ENCODE measurements around the gene ZNF735. TPM values are rescaled to one million over a fixed set of nuclear protein-coding genes. Genes with fewer than 3 reads are reported as not detected.

The ZNF735 gene
- total and polyA plus RNA-seq, 2 of the 8 experiments (the other 6 are each of a cell fraction or from before 2014, with no cell fraction given), result not detected

GRCh38 chr7:64180989-64181388 is 26.0 kb upstream of the ZNF735 start (continued):
- TF ChIP-seq, protein P1, sequence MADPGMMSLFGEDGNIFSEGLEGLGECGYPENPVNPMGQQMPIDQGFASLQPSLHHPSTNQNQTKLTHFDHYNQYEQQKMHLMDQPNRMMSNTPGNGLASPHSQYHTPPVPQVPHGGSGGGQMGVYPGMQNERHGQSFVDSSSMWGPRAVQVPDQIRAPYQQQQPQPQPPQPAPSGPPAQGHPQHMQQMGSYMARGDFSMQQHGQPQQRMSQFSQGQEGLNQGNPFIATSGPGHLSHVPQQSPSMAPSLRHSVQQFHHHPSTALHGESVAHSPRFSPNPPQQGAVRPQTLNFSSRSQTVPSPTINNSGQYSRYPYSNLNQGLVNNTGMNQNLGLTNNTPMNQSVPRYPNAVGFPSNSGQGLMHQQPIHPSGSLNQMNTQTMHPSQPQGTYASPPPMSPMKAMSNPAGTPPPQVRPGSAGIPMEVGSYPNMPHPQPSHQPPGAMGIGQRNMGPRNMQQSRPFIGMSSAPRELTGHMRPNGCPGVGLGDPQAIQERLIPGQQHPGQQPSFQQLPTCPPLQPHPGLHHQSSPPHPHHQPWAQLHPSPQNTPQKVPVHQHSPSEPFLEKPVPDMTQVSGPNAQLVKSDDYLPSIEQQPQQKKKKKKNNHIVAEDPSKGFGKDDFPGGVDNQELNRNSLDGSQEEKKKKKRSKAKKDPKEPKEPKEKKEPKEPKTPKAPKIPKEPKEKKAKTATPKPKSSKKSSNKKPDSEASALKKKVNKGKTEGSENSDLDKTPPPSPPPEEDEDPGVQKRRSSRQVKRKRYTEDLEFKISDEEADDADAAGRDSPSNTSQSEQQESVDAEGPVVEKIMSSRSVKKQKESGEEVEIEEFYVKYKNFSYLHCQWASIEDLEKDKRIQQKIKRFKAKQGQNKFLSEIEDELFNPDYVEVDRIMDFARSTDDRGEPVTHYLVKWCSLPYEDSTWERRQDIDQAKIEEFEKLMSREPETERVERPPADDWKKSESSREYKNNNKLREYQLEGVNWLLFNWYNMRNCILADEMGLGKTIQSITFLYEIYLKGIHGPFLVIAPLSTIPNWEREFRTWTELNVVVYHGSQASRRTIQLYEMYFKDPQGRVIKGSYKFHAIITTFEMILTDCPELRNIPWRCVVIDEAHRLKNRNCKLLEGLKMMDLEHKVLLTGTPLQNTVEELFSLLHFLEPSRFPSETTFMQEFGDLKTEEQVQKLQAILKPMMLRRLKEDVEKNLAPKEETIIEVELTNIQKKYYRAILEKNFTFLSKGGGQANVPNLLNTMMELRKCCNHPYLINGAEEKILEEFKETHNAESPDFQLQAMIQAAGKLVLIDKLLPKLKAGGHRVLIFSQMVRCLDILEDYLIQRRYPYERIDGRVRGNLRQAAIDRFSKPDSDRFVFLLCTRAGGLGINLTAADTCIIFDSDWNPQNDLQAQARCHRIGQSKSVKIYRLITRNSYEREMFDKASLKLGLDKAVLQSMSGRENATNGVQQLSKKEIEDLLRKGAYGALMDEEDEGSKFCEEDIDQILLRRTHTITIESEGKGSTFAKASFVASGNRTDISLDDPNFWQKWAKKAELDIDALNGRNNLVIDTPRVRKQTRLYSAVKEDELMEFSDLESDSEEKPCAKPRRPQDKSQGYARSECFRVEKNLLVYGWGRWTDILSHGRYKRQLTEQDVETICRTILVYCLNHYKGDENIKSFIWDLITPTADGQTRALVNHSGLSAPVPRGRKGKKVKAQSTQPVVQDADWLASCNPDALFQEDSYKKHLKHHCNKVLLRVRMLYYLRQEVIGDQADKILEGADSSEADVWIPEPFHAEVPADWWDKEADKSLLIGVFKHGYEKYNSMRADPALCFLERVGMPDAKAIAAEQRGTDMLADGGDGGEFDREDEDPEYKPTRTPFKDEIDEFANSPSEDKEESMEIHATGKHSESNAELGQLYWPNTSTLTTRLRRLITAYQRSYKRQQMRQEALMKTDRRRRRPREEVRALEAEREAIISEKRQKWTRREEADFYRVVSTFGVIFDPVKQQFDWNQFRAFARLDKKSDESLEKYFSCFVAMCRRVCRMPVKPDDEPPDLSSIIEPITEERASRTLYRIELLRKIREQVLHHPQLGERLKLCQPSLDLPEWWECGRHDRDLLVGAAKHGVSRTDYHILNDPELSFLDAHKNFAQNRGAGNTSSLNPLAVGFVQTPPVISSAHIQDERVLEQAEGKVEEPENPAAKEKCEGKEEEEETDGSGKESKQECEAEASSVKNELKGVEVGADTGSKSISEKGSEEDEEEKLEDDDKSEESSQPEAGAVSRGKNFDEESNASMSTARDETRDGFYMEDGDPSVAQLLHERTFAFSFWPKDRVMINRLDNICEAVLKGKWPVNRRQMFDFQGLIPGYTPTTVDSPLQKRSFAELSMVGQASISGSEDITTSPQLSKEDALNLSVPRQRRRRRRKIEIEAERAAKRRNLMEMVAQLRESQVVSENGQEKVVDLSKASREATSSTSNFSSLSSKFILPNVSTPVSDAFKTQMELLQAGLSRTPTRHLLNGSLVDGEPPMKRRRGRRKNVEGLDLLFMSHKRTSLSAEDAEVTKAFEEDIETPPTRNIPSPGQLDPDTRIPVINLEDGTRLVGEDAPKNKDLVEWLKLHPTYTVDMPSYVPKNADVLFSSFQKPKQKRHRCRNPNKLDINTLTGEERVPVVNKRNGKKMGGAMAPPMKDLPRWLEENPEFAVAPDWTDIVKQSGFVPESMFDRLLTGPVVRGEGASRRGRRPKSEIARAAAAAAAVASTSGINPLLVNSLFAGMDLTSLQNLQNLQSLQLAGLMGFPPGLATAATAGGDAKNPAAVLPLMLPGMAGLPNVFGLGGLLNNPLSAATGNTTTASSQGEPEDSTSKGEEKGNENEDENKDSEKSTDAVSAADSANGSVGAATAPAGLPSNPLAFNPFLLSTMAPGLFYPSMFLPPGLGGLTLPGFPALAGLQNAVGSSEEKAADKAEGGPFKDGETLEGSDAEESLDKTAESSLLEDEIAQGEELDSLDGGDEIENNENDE (IDR thresholded peaks at IDR 0.05; ENCODE audit: insufficient replicate concordance, low read length), result no peak
- TF ChIP-seq, protein P2, sequence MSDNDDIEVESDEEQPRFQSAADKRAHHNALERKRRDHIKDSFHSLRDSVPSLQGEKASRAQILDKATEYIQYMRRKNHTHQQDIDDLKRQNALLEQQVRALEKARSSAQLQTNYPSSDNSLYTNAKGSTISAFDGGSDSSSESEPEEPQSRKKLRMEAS (IDR thresholded peaks at IDR 0.05), result no peak
- TF ChIP-seq, protein P3, sequence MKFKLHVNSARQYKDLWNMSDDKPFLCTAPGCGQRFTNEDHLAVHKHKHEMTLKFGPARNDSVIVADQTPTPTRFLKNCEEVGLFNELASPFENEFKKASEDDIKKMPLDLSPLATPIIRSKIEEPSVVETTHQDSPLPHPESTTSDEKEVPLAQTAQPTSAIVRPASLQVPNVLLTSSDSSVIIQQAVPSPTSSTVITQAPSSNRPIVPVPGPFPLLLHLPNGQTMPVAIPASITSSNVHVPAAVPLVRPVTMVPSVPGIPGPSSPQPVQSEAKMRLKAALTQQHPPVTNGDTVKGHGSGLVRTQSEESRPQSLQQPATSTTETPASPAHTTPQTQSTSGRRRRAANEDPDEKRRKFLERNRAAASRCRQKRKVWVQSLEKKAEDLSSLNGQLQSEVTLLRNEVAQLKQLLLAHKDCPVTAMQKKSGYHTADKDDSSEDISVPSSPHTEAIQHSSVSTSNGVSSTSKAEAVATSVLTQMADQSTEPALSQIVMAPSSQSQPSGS (IDR thresholded peaks at IDR 0.05; ENCODE audit: low read length), result no peak
- peak in 1 of 2 experiments; percentile 24; a peak in 1 of 4 replicates for TF ChIP-seq RAD21 (IDR thresholded peaks at IDR 0.05 in 1 of 2, conservative IDR thresholded peaks at IDR 0.05 in 1 of 2; ENCODE audit: low read depth in 2 of 2, low read length in 2 of 2)
- TF ChIP-seq CTCF (IDR thresholded peaks at IDR 0.05; ENCODE audit: control extremely low read depth in 1 of 3, insufficient read depth in 1 of 3, low read depth in 1 of 3, low read length in 3 of 3), result peak in 1 of 3 experiments; percentile 32; a peak in 1 of 4 replicates
